Activated CD4-positive, alpha-beta T cell treated with anti-CD3 and anti-CD28 coated beads for 24 hours (primary cell): Measurements from ENCODE around the gene RPTN.

Source experiments
- DNase-seq, 2 donors: peaks; one replicate each; pipeline ENCODE4 v3.0.0-alpha.2; 2020; ENCODE audit warnings: low read depth in 2 of 2

RPTN gene

GRCh38 chr1:152111515-152111968 lies 47.5 kb downstream of the RPTN start:
- no peak for DNase-seq

- DNase-seq: peak in 1 of 2 donors; percentile 18
Measured at GRCh38 chr1:152110860-152111514, 48.0 kb downstream of the RPTN start.

- DNase-seq: no peak
Measured at GRCh38 chr1:152110365-152110859, 48.6 kb downstream of the RPTN start.

- no peak for DNase-seq
Measured at GRCh38 chr1:152109998-152110294, 49.1 kb downstream of the RPTN start.

- DNase-seq: no peak
Measured at GRCh38 chr1:152109231-152109997, 49.6 kb downstream of the RPTN start.

GRCh38 chr1:152108882-152109222 lies 50.2 kb downstream of the RPTN start:
- no peak for DNase-seq

- no peak for DNase-seq
Measured at GRCh38 chr1:152107984-152108881, 50.8 kb downstream of the RPTN start.

- no peak for DNase-seq
Measured at GRCh38 chr1:152107031-152107983, 51.7 kb downstream of the RPTN start.

DNA sequence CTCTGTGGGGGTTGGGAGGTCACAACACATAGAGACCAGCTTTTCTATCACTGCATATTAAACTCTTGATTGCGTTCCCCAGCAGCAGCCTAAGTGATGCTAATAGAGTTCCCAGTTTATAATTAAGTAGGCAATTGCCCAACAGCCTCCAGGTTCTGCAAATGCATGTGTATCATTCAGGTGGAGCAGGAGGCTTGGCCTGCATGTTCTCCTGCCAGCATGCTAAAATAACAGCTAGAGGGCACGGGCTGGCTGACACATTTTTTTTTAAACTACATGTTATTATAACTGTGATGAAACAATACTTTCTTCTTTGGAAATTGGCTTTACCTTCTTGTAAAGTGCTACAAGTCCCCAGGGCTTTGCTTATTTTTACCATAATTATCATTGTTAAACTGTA lies 54.2 kb downstream of the RPTN start:
- no peak for DNase-seq
